CD4-positive, alpha-beta T cell treated with Interferon alpha-2 for 1 hour (primary cell): Measurements from ENCODE around the gene EIF1AD.
"Not testable (repeated sequence)": the region's sequence is repeated elsewhere in the genome, so short reads cannot be mapped to it uniquely, and the experiment has no call there.

Experiments used
- DNase-seq, 2 donors: peaks; one replicate each; pipeline ENCODE4 v3.0.0-alpha.2; 2020 to 2022

Gene EIF1AD

GRCh38 chr11:66001942-66002647, at the start of gene EIF1AD, which contains the start of gene BANF1:
Gene EIF1AD (minus strand): TSS chr11:66002157. CDS start chr11:66000389, 1,768 bp downstream.
Gene BANF1 (plus strand): TSS chr11:66002503. CDS start chr11:66003251, 748 bp downstream.
- peak; percentile 91 to 96 for DNase-seq

- DNase-seq = no peak
Measured at GRCh38 chr11:66051371-66051765, 49.4 kb upstream of the EIF1AD start.

GRCh38 chr11:66050581-66051231, 48.7 kb upstream of the EIF1AD start:
- no peak for DNase-seq

GRCh38 chr11:66048547-66049323, 46.8 kb upstream of the EIF1AD start, which contains the start of gene GAL3ST3:
Gene GAL3ST3 (minus strand): TSS chr11:66049161. CDS start chr11:66045415, 3,746 bp downstream.
- DNase-seq = no peak

- DNase-seq = no peak
Measured at GRCh38 chr11:66047541-66048365, 45.8 kb upstream of the EIF1AD start.

- no peak for DNase-seq
Measured at GRCh38 chr11:66046901-66047300, 44.9 kb upstream of the EIF1AD start.

GRCh38 chr11:66045177-66045639, 43.3 kb upstream of the EIF1AD start:
- peak; percentile 80 to 87 for DNase-seq

- DNase-seq = no peak
Measured at GRCh38 chr11:66044757-66045156, 42.8 kb upstream of the EIF1AD start.

GRCh38 chr11:66042996-66043906, 41.3 kb upstream of the EIF1AD start:
- no peak for DNase-seq

- DNase-seq = no peak
Measured at GRCh38 chr11:66042227-66042995, 40.5 kb upstream of the EIF1AD start.

GRCh38 chr11:66039765-66040164, 37.8 kb upstream of the EIF1AD start:
- DNase-seq = no peak

GRCh38 chr11:66037327-66037726, 35.4 kb upstream of the EIF1AD start:
- DNase-seq = no peak

GRCh38 chr11:66036334-66036710, 34.4 kb upstream of the EIF1AD start:
- no peak for DNase-seq

GRCh38 chr11:66035653-66036333, 33.8 kb upstream of the EIF1AD start:
- DNase-seq = no peak

- DNase-seq = no peak
Measured at GRCh38 chr11:66032957-66033735, 31.2 kb upstream of the EIF1AD start.

GRCh38 chr11:66026017-66026529, 24.1 kb upstream of the EIF1AD start, which contains the start of gene CATSPER1:
Gene CATSPER1 (minus strand): TSS chr11:66026479. CDS start chr11:66026379, 100 bp downstream.
- DNase-seq = no peak

- not testable (repeated sequence) for DNase-seq
Measured at GRCh38 chr11:66023186-66023440, 21.2 kb upstream of the EIF1AD start.

- DNase-seq = peak; percentile 67 to 78
Measured at GRCh38 chr11:66022401-66023185, 20.6 kb upstream of the EIF1AD start.
